Inflammatory macrophage treated with lipopolysaccharide for 1 hour (primary cell): ENCODE measurements around the gene SCGB1D1.

Source experiments
- DNase-seq, 2 donors: peaks; one replicate each; pipeline ENCODE4 v3.0.0-alpha.2; 2020 to 2022

The SCGB1D1 gene

DNA sequence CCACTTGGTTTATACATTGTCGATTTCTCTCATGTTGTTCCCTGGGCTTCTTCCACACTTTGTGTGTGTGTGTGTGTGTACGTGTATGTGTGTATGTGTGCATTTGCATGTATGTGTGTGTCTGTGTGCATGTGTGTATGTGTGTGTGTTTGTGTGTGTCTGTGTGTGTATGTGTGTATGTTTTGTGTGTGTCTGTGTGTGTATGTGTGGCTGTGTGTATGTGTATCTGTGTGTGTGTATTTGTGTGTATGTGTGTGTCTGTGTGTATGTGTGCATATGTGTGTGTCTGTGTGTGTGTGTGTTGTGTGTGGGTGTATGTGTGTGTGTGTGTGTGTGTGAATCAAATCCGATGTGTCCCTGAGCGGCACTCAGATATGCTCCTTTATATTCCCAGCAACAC lies 47.5 kb downstream of the SCGB1D1 start:
- DNase-seq, result no peak

DNA sequence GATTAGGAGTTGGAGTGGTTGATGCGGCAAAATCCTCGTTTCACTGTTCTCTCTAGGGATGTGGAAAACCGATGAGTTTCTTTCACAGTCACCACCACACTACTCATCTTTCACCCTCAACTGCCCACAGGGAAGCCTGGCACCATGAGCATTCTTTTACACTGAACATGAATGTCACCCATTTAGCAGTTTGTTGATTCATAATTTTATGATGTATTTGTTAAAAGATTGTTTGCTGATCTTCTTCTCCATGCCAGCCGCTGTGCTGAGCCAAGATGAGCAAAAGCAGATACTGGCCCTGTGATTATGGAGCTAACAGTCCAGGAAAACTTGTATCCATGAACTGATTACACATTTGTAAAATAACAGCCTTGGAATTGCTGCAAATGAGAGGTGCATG lies 48.1 kb downstream of the SCGB1D1 start:
- no peak for DNase-seq

DNA sequence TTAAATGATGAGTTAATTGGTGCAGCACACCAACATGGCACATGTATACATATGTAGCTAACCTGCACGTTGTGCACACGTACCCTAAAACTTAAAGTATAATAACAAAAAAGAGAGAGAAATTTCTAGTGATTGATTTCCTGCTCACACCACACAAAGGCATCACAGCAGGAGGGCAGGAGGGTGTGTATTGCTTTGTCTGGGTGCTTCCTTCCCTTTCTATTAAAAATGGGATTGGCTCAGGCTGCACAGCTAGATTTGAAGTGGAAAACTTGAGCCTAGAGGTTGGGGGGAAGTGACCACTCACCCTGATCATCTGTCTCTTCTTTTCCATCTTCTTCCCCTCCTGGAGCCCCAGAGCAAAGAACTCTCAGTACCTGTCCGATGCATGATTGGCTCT lies 51.1 kb downstream of the SCGB1D1 start:
- no peak for DNase-seq

- no peak for DNase-seq
These were observed 52.0 kb downstream of the SCGB1D1 start, which contains the start of gene SCGB1D2 for GRCh38 chr11:62242021-62242420. SCGB1D2 (plus strand) TSS chr11:62242239; CDS start chr11:62242308, 69 bp downstream.
